HG03135 (cell line): Measurements from ENCODE around the gene TBC1D2.

Experiments used
- ATAC-seq: cut with Tn5 transposase; IDR thresholded peaks from one replicate; pipeline ENCODE4 v1.9.1; 2021; ENCODE audit warnings: mild to moderate bottlenecking, moderate library complexity; ENCODE audit not compliant: unreplicated experiment

Gene TBC1D2

GRCh38 chr9:98192503-98193335, 62.7 kb downstream of the TBC1D2 start, which contains the start of gene CORO2A:
TSS of gene CORO2A (minus strand) at chr9:98192637. CDS start at chr9:98157660, 34,977 bp downstream.
- ATAC-seq, result peak; percentile 47

GRCh38 chr9:98191671-98192502, 63.6 kb downstream of the TBC1D2 start:
- no peak for ATAC-seq

- no peak for ATAC-seq
Measured at GRCh38 chr9:98191181-98191608, 64.3 kb downstream of the TBC1D2 start.

GRCh38 chr9:98190757-98191105, 64.7 kb downstream of the TBC1D2 start:
- no peak for ATAC-seq

GRCh38 chr9:98189412-98189811, 66.0 kb downstream of the TBC1D2 start:
- no peak for ATAC-seq

GRCh38 chr9:98187926-98188325, 67.5 kb downstream of the TBC1D2 start:
- ATAC-seq, result no peak

- ATAC-seq, result no peak
Measured at GRCh38 chr9:98186236-98186635, 69.2 kb downstream of the TBC1D2 start.

- ATAC-seq, result no peak
Measured at GRCh38 chr9:98185611-98186171, 69.8 kb downstream of the TBC1D2 start.

- ATAC-seq, result no peak
Measured at GRCh38 chr9:98185021-98185567, 70.4 kb downstream of the TBC1D2 start.

GRCh38 chr9:98184326-98184725, 71.1 kb downstream of the TBC1D2 start:
- no peak for ATAC-seq

- no peak for ATAC-seq
Measured at GRCh38 chr9:98182889-98183599, 72.4 kb downstream of the TBC1D2 start.

- ATAC-seq, result no peak
Measured at GRCh38 chr9:98182069-98182820, 73.2 kb downstream of the TBC1D2 start.

- ATAC-seq, result no peak
Measured at GRCh38 chr9:98181746-98182068, 73.7 kb downstream of the TBC1D2 start.

- ATAC-seq, result no peak
Measured at GRCh38 chr9:98180996-98181395, 74.5 kb downstream of the TBC1D2 start.

GRCh38 chr9:98178874-98179850, 76.3 kb downstream of the TBC1D2 start:
- no peak for ATAC-seq

- no peak for ATAC-seq
Measured at GRCh38 chr9:98176391-98177259, 78.8 kb downstream of the TBC1D2 start.

GRCh38 chr9:98175762-98176161, 79.7 kb downstream of the TBC1D2 start:
- no peak for ATAC-seq

- no peak for ATAC-seq
Measured at GRCh38 chr9:98175028-98175569, 80.3 kb downstream of the TBC1D2 start.
